GM19395 (cell line): ENCODE measurements around the gene TRRAP.
A peak's percentile ranks its signal among the peaks of the same experiment; 100 is the strongest.
"Not testable (repeated sequence)": the region's sequence is repeated elsewhere in the genome, so short reads cannot be mapped to it uniquely, and the experiment has no call there.

ENCODE experiments used
- ATAC-seq: cut with Tn5 transposase; IDR thresholded peaks from one replicate; pipeline ENCODE4 v1.9.1; 2021; ENCODE audit warnings: mild to moderate bottlenecking, moderate library complexity; ENCODE audit not compliant: unreplicated experiment

The TRRAP gene

GRCh38 chr7:98864731-98865453, 13.4 kb upstream of the TRRAP start:
- ATAC-seq, result no peak

- no peak for ATAC-seq
Measured at GRCh38 chr7:98866351-98866750, 12.0 kb upstream of the TRRAP start.

GRCh38 chr7:98866765-98867164, 11.6 kb upstream of the TRRAP start:
- no peak for ATAC-seq

GRCh38 chr7:98868450-98868849, 9.9 kb upstream of the TRRAP start:
- no peak for ATAC-seq

GRCh38 chr7:98869027-98869596, 9.2 kb upstream of the TRRAP start:
- ATAC-seq, result no peak

GRCh38 chr7:98869597-98870120, 8.7 kb upstream of the TRRAP start, which contains the start of gene TMEM130:
Gene TMEM130 (minus strand): TSS chr7:98870014. CDS start chr7:98869861, 153 bp downstream.
- peak; percentile 8 for ATAC-seq

- ATAC-seq, result peak; percentile 55
Measured at GRCh38 chr7:98870121-98870651, 8.1 kb upstream of the TRRAP start.

- ATAC-seq, result no peak
Measured at GRCh38 chr7:98870807-98871491, 7.4 kb upstream of the TRRAP start.

- no peak for ATAC-seq
Measured at GRCh38 chr7:98872328-98872924, 5.9 kb upstream of the TRRAP start.

- ATAC-seq, result not testable (repeated sequence)
Measured at GRCh38 chr7:98873610-98874009, 4.7 kb upstream of the TRRAP start.

- no peak for ATAC-seq
Measured at GRCh38 chr7:98874942-98875341, 3.4 kb upstream of the TRRAP start.

- ATAC-seq, result no peak
Measured at GRCh38 chr7:98875501-98875900, 2.8 kb upstream of the TRRAP start.

GRCh38 chr7:98877146-98877545, 1.2 kb upstream of the TRRAP start:
- no peak for ATAC-seq

GRCh38 chr7:98877692-98878364, 504 bp upstream of the TRRAP start:
- ATAC-seq, result peak; percentile 9

- ATAC-seq, result peak; percentile 75
Measured at GRCh38 chr7:98879198-98879978, 1.1 kb downstream of the TRRAP start.

GRCh38 chr7:98879979-98880315, 1.6 kb downstream of the TRRAP start:
- ATAC-seq, result no peak

- no peak for ATAC-seq
Measured at GRCh38 chr7:98880485-98880884, 2.2 kb downstream of the TRRAP start.

GRCh38 chr7:98881561-98882315, 3.4 kb downstream of the TRRAP start:
- no peak for ATAC-seq

- ATAC-seq, result no peak
Measured at GRCh38 chr7:98884416-98884815, 6.1 kb downstream of the TRRAP start.
